Measurements from ENCODE around the gene COBLL1. TPM values are rescaled to one million over a fixed set of nuclear protein-coding genes. Genes with fewer than 3 reads are reported as not detected.

COBLL1 gene
- total and polyA plus RNA-seq, 2 of the 4 experiments (the other 2 are of a cell fraction), result 0.79 to 1.1 TPM

- Histone ChIP-seq H2BK5ac (ENCODE audit: low read depth, low read length, poor library complexity, severe bottlenecking) (no peak overlapping the region), H3K27ac (ENCODE audit: insufficient read depth, low read length) (no peak overlapping the region), H2AK5ac (ENCODE audit: low read depth, low read length) (no peak overlapping the region), H4K8ac (ENCODE audit: low read depth in 2 of 2, low read length in 2 of 2) (no peak overlapping the region), H3K27me3 (ENCODE audit: control insufficient read depth, insufficient read depth, low read length) (peaks cover 1% of the 10 kb centered on the region), H3K4me2 (ENCODE audit: low read depth, low read length) (no peak overlapping the region), H3K4me1 (ENCODE audit: control insufficient read depth, insufficient read depth, low read length) (no peaks in the 10 kb centered on the region), H4K91ac (ENCODE audit: insufficient read depth, low read depth, low read length) (no peak overlapping the region), H3K4me3 (ENCODE audit: insufficient read depth, low read depth, low read length) (no peak overlapping the region), H3K14ac (replicated peaks; ENCODE audit: low read depth, low read length) (no peak overlapping the region), H3K56ac (ENCODE audit: extremely low read depth, insufficient read depth, low read length) (no peak overlapping the region), H3K18ac (ENCODE audit: low read depth, low read length) (no peak overlapping the region), H2BK20ac (ENCODE audit: low read depth, low read length) (no peak overlapping the region), H4K20me1 (ENCODE audit: insufficient read depth, low read length) (no peaks in the 10 kb centered on the region), H3K36me3 (ENCODE audit: control insufficient read depth, insufficient read depth, low read length) (no peaks in the 10 kb centered on the region), H3K9me3 (ENCODE audit: control insufficient read depth, insufficient read depth, low read length) (no peaks in the 10 kb centered on the region), H3K9me1 (ENCODE audit: insufficient read depth, low read length) (no peaks in the 10 kb centered on the region), H3K79me1 (ENCODE audit: low read depth in 1 of 2, low read length in 2 of 2) (no peaks in the 10 kb centered on the region), H3K23ac (ENCODE audit: low read depth, low read length) (no peak overlapping the region), H4K5ac (ENCODE audit: low read depth, low read length) (no peak overlapping the region), H2BK15ac (ENCODE audit: low read depth, low read length) (no peak overlapping the region), H2BK120ac (ENCODE audit: low read depth, low read length) (no peak overlapping the region), H2AFZ (replicated peaks; ENCODE audit: low read length, poor library complexity) (no peak overlapping the region), H3K4ac (ENCODE audit: low read depth, low read length) (no peak overlapping the region), H2AK9ac (replicated peaks; ENCODE audit: low read depth, low read length, poor library complexity) (no peak overlapping the region), H3K9ac (ENCODE audit: low read depth, low read length) (no peak overlapping the region)
- no peak for TF ChIP-seq RFX5 (IDR thresholded peaks at IDR 0.05; ENCODE audit: low read depth, low read length)
- no peak for TF ChIP-seq USF2 (IDR thresholded peaks at IDR 0.05; ENCODE audit: low read depth, low read length)
- no peak for TF ChIP-seq CTCF (conservative IDR thresholded peaks at IDR 0.05; ENCODE audit: low read depth, low read length)
- TF ChIP-seq MAFK (IDR thresholded peaks at IDR 0.05; ENCODE audit: low read depth, low read length), result no peak
- no peak for TF ChIP-seq CEBPB (IDR thresholded peaks at IDR 0.05; ENCODE audit: low read depth, low read length)
- TF ChIP-seq NFE2L2 (IDR thresholded peaks at IDR 0.05; ENCODE audit: low read depth, low read length), result no peak
- intact Hi-C loops (cut with micrococcal nuclease) (no loop called here), dilution Hi-C loops (cut with HindIII; ENCODE audit: low sequenced_read_pairs, unreplicated experiment) (no loop called here), in situ Hi-C loops (cut with MboI; ENCODE audit: low sequenced_read_pairs) (no loop called here)
- BruUV-seq (replicated peaks), result no TSS peak
- DNase-seq, result no peak
- ATAC-seq (ENCODE audit: low read depth), result no peak
- POLR2A ChIA-PET (ENCODE audit: unreplicated experiment), result no interaction called here
- CTCF ChIA-PET, result no interaction called here
Measured at GRCh38 chr2:164835302-164835701, 6.3 kb downstream of the COBLL1 start.
